ENCODE data around the gene FOXD2.

FOXD2 gene

DNA sequence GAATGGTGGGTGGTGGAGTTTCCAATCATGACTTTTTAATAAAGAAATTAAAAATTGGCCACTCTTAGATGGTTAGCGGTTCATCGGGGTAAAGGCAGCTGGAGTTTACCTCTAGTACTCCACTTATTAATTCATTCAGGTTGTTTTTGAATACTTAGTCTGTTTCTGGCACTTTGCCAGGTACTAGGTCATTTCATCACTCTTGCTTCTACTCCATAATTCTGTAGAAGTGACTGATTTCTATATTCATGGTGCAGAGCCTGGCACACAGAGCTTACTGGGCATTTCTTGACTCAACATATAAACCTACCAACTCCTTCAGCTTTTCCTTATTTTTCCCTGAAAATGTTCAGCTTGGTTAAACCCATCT, 31.5 kb downstream of the FOXD2 start:
- DNase-seq, result no peak

DNA sequence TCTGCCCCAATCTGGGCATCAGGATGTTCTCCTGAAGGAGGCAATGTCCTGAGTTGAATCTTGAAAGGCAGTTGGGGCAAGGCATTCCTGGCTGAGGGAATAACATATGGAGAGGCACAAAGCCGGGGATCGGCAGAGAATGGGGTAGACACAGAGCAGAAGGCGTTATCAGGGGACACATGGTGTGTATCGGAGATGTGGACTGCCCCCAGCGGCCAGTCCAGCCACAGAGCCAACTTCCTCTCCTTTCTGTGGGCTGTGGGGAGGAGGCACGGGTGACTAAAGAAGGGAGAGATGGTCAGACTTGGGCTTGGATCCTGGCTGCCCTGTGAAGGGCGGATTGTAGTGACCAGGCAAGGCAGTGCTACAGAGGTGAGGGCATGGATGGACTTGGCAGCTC, 32.1 kb downstream of the FOXD2 start:
- DNase-seq, result no peak

DNA sequence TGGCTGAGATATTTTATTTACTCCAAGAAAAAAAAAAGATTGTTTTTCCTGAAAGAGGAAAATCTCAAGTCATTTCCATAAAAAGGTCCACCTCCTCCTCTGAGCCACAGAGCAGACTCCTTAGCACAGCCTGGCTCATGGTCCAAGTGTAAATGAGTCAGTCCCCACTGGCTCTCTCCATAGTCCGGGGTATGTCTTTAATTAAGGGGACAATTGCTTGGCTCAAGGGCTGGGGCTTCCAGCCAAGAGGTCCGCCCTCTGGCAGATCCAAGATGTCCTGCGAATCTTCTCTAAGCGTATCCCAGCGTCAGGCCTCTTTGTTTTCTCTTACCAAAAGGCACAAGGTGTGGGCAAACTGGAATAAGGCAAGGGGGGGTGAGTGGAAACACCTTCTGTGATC, 33.3 kb downstream of the FOXD2 start:
- no peak for DNase-seq

DNA sequence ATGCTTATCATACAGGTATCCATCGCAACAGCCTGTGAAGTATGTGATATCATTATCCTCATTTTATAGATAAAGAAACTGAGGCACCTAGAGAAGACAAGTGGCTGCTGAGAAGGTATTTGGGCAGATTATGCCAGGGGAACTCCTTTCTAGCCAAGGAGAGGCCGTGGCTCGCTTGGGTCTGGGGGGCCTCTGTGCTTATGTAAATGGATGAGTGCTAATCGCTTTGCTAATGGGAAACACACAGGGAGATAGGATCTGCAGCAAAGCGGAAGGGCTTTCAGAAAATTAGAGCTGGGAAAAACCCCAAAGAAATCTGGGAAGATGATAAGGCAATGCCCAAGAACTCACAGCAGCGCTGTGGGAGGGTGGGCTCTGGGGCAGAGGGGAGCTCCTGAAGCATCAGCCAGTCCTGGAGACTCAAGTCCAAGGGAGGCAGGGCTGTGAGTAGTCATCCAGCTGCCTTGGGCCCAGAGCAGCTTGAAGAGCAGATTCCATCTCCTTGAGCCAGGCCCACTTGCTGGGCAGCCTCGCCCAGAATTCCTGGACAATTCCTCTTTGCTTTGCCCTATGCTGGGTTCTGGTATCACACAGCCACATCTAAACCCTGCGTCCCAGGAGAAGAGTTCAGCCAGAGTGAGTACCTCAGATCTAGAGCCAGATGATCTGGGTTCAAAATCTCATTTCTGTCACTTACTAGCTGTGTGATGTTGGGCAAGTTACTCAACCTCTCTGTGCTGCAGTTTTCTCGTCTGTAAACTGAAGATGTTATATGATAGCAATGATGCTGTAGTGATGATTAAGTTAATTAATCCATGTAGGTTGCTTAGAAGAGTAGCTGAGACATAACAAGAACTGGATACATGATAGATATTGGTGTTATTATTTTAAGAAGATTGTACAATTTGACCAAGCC, 36.7 kb downstream of the FOXD2 start:
- no peak for DNase-seq

DNA sequence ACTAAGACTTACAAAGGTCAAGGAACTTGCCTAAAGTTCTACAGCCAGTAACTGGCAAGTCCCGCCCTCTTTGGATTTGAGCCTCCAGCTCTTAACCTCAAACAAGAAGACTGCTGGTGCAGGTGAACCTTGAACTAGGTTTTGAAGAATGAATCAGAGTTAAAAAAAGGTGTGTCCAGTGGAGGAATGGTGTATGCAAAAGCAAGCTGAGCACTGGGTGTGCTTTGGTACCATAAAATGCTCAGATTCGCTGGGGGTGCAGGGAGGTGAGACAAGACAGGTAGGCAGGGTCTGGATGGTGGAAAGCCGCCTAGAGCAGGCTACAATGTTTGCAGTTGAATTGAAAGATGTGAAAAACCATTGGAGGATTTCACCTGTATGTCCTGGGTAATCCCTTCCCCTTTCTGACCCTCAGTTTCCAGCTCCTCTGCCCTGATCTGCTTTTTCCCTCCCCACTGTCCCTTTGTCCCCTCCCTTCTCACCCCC, 39.8 kb downstream of the FOXD2 start:
- DNase-seq, result no peak

DNA sequence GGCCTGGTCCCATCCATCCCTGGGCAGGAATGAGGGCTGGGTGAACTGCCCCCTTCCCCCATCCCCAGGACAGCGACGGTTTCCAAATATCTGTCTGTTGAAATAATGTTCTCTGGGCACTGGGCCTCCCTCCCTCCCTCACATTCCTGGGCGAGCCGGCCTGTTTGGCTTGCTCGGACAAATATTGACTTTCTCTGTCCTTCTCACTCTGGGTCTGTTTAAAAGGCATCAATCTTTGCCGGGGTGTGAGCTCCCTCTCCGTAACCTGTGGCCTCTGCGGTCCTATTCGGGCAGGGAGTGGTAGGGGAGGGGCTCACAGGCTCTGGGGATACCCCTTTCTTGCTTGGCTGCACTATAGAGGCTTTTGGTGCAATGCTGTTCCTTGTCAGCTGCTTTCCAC, 40.2 kb downstream of the FOXD2 start:
- DNase-seq, result no peak

DNA sequence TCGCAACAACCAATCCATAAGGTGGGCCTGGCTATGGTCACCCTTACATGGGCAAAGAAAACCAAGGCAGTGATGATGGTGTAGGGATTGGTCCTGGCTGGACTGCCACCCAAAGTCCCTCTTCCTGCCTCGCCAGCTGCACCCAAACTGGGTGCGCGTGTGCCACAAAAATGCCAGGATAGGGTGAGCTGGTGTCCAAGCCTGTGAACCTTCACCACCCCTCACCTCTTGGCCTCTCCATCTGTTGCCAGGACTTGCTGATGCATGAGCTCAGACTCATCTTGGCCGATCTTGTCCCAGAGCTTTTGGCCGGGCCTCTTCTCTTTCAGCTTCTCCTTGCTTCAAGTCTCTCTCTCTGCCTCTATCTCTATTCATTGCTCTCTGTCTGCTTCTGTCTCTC, 41.8 kb downstream of the FOXD2 start:
- DNase-seq, result no peak

DNA sequence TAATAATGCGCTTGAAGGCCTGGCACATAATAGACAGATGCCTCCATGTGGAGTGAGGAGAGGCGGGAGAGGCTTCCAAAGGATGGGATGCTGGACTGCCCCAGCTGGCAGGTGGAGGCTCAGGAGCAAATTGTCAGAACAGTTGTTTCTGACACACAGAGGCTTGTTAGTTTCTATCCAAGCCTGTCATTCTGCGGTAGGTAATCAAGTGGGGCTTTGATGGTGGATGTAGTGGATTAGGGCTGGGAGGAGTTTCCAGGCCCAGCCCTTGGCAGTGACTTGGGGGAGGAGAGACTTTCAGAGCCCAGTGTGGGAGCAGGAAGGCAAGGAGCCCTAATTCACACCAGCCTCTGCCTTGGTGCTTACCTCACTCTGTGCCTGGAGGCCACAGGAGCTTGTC, 44.1 kb downstream of the FOXD2 start:
- no peak for DNase-seq

DNA sequence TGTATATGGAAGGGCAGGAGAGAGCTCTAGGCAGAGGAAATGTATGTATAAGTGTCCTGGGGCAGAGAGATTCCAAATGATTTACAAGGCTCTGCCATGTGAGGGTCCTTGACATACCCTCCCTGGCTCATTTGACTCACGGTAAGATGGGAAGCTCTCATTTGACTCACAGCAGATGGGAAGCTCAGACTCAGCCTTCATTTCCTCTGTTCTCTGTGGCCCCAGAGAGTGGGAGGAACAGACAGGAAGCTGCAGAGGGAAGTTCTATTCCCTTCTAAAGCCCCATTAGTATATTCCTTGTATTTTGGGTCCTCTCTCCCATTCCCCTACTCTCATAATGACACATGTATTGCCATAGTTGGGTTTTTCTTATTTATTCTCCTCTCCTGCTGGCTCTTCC, 44.9 kb downstream of the FOXD2 start:
- DNase-seq, result no peak

DNA sequence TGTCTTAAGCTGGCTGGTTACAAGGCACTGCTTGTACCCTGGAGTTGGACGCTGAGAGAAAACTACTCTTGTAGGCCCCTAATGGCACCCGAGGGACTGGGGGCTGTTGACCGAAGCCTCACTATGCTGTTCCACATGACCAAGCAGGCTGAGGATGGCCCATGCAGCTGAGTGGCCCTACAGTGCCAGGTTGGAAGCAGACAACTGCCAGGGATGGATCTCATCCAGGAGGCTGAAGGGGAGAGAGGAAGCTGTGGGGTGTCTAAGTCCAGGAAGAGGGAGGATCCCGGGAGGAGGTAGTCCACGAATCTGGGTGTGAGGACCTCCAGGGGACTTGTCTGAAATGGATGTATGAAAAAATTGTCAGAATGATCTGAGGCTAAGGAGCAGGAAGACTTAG, 45.8 kb downstream of the FOXD2 start:
- no peak for DNase-seq

DNA sequence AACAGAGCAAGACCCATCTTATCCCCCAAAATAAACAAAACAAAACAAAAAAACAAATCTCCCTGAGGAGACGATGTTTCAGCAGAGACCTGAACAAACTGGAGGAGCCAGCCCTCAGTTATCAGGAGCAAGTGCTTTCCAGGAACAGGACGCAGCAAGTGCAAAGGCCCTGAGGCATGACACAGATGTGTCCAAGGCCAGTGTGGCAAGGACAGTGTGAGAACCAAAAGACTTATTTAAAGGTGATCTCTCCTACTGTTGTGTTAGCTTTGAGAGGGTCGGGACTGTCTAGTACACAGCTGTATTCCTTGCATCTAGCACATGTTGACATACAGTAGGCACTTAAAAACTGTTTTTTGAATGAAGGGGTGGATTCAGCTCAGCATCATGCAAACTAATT, 48.0 kb downstream of the FOXD2 start:
- DNase-seq, result no peak

DNA sequence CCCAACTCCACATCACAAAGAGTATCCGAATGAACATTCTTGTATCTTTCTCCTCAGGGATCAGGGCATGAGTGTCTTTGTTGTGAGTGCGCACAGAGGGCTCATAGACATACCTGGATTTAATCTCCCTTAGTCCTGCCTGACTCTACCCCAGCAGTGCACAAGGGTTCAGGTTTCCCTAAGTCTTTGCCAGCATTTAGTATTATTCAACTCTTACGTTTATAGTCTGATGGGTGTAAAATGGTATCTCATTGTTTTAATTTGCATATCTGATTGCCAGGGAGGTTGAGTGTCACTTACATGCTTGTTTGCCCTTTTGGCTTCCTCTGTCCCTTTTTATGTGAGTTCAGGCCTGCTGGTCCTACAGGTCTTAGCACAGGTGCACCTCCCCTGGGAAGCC, 49.5 kb downstream of the FOXD2 start:
- no peak for DNase-seq

DNA sequence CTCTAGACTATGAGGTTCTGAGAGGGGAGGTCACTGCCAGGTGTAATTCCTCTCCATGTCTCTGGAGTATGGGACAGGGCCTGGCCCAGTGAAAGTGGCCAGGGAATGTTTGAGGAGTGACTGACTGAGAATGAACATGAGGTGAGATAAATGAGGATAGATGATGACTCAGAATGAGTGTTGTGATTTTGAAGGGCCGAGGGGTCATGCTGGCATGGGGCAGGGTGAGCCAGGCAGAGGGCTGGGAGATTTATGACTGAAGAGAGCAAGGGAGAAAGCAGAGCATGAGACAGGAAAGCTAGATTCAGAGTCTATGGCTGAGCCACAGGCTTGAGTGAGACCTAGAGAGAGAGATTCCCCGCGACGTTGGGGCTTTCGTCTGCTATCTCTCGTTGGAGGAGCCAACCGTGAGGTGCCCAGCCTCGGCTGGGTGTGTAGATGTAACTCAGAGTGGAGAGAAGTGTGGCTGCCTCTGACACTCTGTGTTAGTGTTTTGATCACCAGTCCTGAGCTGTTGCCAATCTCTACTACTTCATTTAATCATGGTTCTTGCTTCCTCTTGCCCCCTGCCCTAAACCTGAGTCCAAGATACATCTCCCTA, 50.1 kb downstream of the FOXD2 start:
- no peak for DNase-seq
